Thymus (tissue), 11 donors: ENCODE data around the gene ZC3HAV1. TPM values are rescaled to one million over a fixed set of nuclear protein-coding genes. Genes with fewer than 3 reads are reported as not detected.

ENCODE experiments used
- DNase-seq, 9 donors: peaks; one replicate each; pipeline ENCODE4 v3.0.0-alpha.2; 2013; ENCODE audit warnings: low spot score in 9 of 9, low read depth in 6 of 9, missing footprints in 1 of 9
- H3K27ac ChIP-seq, 2 donors: one replicate each; pipeline ENCODE4 v1.5.1; 2013; ENCODE audit warnings: control low read depth in 1 of 2, low read depth in 1 of 2, low read length in 1 of 2, mild to moderate bottlenecking in 1 of 2, moderate library complexity in 1 of 2
- H3K27me3 ChIP-seq, 2 donors: one replicate each; pipeline ENCODE4 v1.5.1; 2013; ENCODE audit warnings: low read length in 1 of 2; ENCODE audit not compliant: control insufficient read depth in 2 of 2, insufficient read depth in 1 of 2
- H3K36me3 ChIP-seq, 2 donors: one replicate each; pipeline ENCODE4 v1.5.1; 2013; ENCODE audit warnings: low read length in 1 of 2, mild to moderate bottlenecking in 1 of 2, moderate library complexity in 1 of 2; ENCODE audit not compliant: control insufficient read depth in 2 of 2, insufficient read depth in 2 of 2
- H3K4me1 ChIP-seq, 2 donors: one replicate each; pipeline ENCODE4 v1.5.1; 2013; ENCODE audit warnings: low read length in 2 of 2; ENCODE audit not compliant: control insufficient read depth in 2 of 2, insufficient read depth in 2 of 2
- H3K4me3 ChIP-seq, 2 donors: one replicate each; pipeline ENCODE4 v1.5.1; 2013; ENCODE audit warnings: low read length in 2 of 2, control low read depth in 1 of 2, mild to moderate bottlenecking in 1 of 2
- H3K9me3 ChIP-seq, 2 donors: one replicate each; pipeline ENCODE4 v1.5.1; 2013; ENCODE audit warnings: low read length in 1 of 2, mild to moderate bottlenecking in 1 of 2; ENCODE audit not compliant: control insufficient read depth in 2 of 2, insufficient read depth in 1 of 2
- WGBS: extraction: QIAGEN DNeasy Blood & Tissue Kit; methylation state at CpG from one replicate; pipeline ENCODE4 v1.1.7; 2013; 5-methylcytosine and 5-hydroxymethylcytosine counted together
- polyA plus RNA-seq: library from polyadenylated mRNA; stranded (reverse); fragments of 200-250 nt; gene quantifications from one replicate; pipeline ENCODE4 v1.2.3, GENCODE V29; 2013
- total RNA-seq: library from RNA; stranded (reverse); fragments of 120-200 nt; gene quantifications from one replicate; pipeline ENCODE4 v1.2.4, GENCODE V29; 2013
- donor health status: healthy.

ZC3HAV1 gene
- total and polyA plus RNA-seq, 2 donors: 26.5 to 27.4 TPM

DNA sequence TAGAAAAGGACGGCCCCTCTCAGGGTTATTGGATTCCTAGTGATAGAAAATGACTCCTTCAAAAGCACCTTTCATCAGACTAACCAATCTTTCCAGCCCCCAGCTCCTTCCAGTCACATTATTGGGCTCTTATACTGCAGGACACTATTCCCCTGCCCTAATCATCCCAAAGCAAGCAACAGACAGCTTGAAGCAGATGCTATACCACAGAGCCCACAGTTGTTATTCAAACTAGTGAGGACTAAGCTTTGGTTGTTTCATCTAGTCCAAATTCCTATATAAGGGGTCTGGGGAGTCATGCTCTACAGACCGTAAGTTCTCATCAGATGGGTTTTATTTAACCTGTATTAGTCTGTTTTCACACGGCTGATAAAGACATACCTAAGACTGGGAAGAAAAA is 98.1 kb downstream of the ZC3HAV1 start:
- H3K27me3 ChIP-seq: no peaks in the 10 kb centered on the region
- no peak overlapping the region for H3K4me3 ChIP-seq
- H3K9me3 ChIP-seq: peaks cover 0 to 2% of the 10 kb centered on the region in 2 donors
- DNase-seq: no peak
- 96% methylated on average over 3 of the region's 3 CpGs for WGBS
- H3K4me1 ChIP-seq: no peaks in the 10 kb centered on the region
- no peak overlapping the region for H3K27ac ChIP-seq
- H3K36me3 ChIP-seq: no peaks in the 10 kb centered on the region

DNA sequence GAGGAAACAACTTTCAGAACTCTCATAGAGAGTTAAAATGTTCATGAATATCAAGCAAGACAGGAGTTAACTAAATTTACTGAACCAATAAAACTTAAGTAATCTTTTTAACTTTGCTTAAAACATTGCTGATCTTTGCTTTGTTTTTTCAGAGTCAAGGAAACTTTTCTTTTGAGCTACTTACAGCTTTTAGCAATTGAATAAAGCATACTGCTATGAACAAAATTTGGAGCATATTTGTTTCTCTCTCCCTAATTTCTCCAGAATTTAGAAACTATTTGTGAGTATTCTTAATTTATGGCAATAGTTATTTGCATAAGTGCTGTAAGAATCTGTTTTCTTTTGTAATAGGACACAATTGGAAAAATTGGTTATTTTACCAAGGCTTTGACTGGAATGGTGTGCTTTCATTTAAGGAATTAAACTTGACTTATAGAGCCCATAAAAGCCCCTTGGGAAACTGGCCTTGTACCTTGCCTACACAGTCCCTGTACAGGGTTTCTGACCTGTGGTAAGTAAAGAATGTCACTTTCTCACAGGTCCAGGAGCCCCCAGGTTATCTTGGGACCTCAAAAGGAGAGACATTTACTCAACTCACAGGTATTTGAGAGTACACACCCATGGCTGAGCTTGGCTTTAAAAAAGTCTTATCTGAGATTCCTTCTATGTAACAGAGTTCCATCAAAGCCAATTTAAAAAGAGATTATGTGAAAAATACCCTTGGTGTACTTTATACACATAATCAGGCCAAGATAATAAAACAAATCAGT is 105.0 kb downstream of the ZC3HAV1 start:
- Histone ChIP-seq H3K27me3 (no peaks in the 10 kb centered on the region), H3K27ac (no peak overlapping the region), H3K36me3 (no peaks in the 10 kb centered on the region), H3K4me3 (no peak overlapping the region), H3K9me3 (peaks cover 2 to 3% of the 10 kb centered on the region in 2 donors), H3K4me1 (no peaks in the 10 kb centered on the region)
- DNase-seq: peak in 1 of 9 donors; percentile 12

DNA sequence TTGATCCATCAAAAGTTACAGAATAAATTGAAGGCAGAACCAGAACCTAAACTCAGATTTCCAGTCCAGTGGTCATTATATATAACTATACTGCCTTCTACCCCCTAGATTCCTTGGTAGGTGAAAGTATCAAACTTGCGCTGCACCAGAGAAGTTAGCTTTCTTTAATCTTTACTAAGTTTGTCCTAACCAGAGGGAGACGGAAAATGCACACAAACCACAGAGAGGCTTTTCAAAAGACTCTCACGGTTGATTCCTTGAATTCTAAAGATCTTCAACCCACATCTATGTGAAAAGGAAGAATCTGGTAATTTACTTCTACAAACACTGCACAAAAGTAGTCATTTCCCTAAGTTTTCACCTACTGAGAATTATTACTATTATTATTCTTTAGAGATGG is 110.1 kb downstream of the ZC3HAV1 start:
- WGBS: 6% methylated on average over 3 of the region's 3 CpGs
- Histone ChIP-seq H3K4me3 (no peak overlapping the region), H3K9me3 (peaks cover 0 to 3% of the 10 kb centered on the region in 2 donors), H3K27me3 (no peaks in the 10 kb centered on the region), H3K4me1 (peaks cover 0 to 5% of the 10 kb centered on the region in 2 donors), H3K27ac (no peak overlapping the region), H3K36me3 (no peaks in the 10 kb centered on the region)
- peak in 2 of 9 donors; percentile 11 to 53 for DNase-seq

Other genes with a start within 250 kb of the ZC3HAV1 start
- gene KIAA1549, start 128.3 kb downstream of the ZC3HAV1 start, total RNA-seq: 1.9 TPM
- 0.48 TPM for gene KIAA1549, start 128.3 kb downstream of the ZC3HAV1 start, polyA plus RNA-seq
- gene ZC3HAV1L, start 73.7 kb downstream of the ZC3HAV1 start, total RNA-seq: 4.5 TPM
- 0.50 TPM for gene ZC3HAV1L, start 73.7 kb downstream of the ZC3HAV1 start, polyA plus RNA-seq
- 3.8 TPM for gene UBN2, start 121.5 kb upstream of the ZC3HAV1 start, total RNA-seq
- gene UBN2, start 121.5 kb upstream of the ZC3HAV1 start, polyA plus RNA-seq: 4.3 TPM
- 17.4 TPM for gene FMC1, start 231.6 kb upstream of the ZC3HAV1 start, total RNA-seq
- gene FMC1, start 231.6 kb upstream of the ZC3HAV1 start, polyA plus RNA-seq: 24.6 TPM